Left kidney (tissue), 2 donors: ENCODE results near the gene SPACDR. TPM values are rescaled to one million over a fixed set of nuclear protein-coding genes. Genes with fewer than 3 reads are reported as not detected.
"Not testable (repeated sequence)": the region's sequence is repeated elsewhere in the genome, so short reads cannot be mapped to it uniquely, and the experiment has no call there.

Experiments
- DNase-seq: peaks from one replicate; pipeline ENCODE4 v3.0.0-alpha.2; 2013
- polyA plus RNA-seq: library from polyadenylated mRNA; unstranded; fragments of 120-200 nt; gene quantifications from one replicate; pipeline ENCODE4 v1.2.1, GENCODE V29; 2013; ENCODE audit not compliant: insufficient read length

SPACDR gene
- polyA plus RNA-seq, 1 donor = 1.2 TPM

DNA sequence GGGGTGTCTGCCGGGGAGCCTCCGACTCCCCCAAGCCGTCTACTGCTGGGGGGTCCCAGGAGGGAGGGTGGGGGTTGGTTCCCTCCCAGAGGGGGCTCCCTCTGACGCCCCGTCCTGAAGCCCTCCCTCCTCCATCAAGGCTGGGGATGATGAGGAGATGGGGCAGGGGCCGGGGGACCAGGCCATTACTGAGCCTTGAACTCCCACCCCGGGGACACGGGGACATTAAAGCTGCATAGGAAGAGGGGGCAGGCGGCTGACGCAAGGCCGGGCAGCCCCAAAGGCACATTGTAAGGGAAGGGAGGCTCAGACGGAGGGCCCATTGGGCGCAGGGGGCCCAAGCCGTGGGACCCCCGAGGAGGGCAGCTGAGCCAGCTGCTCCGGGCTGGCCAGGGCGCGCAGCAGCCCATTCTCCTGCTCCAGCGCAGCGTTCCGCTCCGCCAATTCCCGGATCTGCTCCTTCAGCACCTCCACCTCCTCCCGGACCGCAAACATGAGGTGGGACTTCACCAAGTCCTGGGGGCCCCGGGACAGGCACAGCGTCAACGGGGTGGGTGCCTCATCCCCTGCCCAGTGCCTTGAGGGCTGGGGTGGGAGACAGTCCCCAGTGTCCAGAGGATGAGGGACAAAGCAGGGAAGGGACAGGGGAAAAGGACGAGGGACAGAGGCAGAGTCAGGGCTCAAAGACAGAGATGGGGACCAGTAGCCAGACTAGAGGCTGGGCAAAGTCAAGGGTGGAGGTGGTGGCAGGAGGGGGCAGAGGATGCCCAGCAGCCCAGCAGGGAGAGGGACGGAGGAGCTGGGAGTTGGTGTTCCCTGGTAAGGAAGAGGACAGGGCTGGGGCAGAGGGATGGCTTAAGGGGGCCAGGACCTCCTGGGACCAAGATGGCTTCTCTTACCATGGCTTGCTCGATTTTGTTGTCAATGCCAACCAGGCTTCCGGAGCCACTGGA is 2.9 kb upstream of the SPACDR start:
- no peak for DNase-seq

DNA sequence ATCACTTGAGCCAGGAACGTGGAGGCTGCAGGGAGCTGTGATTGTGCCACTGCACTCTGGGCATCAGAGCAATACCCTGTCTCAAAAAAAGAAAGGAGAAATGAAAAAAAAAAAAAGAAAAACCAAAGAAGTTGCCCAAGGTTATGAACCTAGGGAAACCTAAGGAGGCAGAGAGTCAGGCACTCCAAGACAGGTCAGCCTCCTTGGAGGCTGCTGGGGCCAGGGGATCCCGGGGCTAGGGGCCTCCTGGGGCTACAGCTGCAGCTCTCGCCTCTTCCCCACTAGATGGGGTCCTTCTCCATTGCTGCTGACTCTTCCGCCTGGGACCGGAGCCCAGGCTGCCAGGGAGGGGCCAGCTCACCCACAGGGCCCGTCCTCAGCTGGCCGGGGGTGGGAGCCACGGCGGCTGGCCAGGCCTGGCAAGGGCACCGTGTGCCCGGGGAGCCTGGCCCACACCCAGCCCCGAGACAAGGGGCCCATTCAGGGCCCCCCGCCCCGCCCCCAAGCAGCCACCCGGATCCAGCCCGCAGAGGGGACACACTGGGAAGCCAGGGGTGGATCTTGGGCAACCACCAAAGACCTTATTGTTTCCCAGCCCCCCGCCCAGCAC is 1.7 kb upstream of the SPACDR start:
- DNase-seq = peak; percentile 61

DNA sequence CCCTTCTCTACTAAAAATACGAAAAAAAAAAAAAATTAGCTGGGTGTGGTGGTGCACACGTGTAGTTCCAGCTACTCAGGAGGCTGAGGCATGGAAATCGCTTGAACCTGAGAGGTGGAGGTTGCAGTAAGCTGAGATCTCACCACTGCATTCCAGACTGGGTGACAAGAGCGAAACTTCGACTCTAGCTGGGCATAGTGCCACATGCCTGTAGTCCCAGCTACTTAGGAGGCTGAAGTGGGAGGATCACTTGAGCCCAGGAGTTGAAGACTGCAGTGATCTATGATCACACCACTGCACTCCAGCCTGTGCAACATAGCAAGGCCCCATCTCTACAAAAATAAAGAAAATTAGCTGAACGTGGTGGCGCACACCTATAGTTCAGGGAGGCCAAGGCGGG is 1.2 kb upstream of the SPACDR start:
- DNase-seq = no peak

GRCh38 chr7:100464791-100465190 is 731 bp upstream of the SPACDR start:
- no peak for DNase-seq

GRCh38 chr7:100457033-100457432 is 7.0 kb downstream of the SPACDR start:
- DNase-seq = no peak

DNA sequence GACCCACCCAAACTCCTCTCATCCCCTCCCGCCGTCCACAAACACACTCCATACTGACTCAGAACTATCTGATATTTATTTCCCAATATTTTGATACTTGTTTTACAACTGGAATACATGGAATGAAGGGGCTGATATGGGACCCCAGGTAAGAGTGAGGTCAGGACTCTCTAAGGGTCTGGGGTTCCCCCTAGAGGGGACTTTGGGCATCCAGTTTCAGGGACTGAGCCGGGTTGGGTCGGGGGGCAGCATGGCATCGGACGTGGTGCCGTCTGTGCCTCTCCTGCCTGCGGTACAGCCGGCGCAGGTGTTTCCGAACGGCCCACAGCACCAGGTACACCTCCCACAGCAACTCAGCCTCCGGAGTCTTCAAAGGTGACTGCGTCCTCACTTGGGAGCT is 7.5 kb downstream of the SPACDR start:
- DNase-seq = no peak

DNA sequence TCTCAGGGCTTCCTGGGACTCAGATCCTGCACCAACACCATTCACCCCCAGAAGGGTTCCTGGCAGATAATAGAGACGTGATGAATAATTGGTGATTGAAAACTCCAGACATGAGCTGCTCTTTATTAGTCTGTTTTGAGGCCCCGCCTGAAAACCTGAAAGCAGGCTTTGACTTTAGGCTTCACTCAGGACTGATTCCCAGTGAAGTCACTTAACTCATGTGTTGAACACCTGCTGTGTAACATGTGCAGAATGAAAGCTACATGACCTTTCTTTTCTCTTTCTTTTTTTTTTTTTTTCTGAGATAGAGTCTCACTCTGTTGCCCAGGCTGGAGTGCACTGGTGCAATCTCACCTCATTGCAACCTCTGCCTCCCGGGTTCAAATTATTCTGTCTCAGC is 8.9 kb downstream of the SPACDR start:
- no peak for DNase-seq

GRCh38 chr7:100453854-100454253 is 10.2 kb downstream of the SPACDR start:
- not testable (repeated sequence) for DNase-seq

DNA sequence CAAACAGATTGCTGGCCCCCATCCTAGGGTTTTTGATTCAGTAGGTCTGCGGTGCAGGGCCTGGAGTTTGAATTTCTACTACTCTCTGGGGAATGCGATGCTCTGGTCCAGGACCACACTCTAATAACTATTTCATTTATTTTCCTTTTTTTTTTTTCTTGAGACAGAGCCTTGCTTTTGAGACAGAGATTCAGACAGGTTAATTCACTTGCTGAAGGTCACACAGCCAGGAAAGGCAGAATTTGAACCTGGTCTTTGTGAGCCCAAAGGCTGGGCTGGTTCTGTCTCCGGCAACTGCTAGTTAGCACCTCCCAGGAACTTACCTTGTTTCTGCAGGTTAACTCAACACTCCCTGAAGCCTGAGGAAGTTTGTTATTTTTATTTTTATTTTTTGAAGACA is 11.5 kb downstream of the SPACDR start:
- DNase-seq = no peak

GRCh38 chr7:100449190-100449795 is 14.8 kb downstream of the SPACDR start:
- DNase-seq = no peak

DNA sequence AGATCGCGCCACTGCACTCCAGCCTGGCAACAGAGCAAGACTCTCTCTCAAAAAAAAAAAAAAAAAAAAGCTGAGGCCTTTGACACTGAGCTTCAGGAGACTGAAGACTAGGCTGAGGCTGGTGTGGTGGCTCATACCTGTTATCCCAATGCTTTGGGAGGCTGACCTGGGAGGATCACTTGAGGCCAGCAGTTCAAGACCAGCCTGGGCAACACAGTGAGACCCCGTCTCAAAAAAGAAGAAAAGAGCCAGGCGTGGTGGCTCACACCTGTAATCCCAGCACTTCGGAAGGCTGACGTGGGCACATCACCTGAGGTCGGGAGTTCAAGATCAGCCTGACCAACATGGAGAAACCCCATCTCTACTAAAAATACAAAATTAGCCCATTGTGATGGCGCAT is 16.7 kb downstream of the SPACDR start:
- not testable (repeated sequence) for DNase-seq

GRCh38 chr7:100446040-100446439 is 18.0 kb downstream of the SPACDR start:
- no peak for DNase-seq

DNA sequence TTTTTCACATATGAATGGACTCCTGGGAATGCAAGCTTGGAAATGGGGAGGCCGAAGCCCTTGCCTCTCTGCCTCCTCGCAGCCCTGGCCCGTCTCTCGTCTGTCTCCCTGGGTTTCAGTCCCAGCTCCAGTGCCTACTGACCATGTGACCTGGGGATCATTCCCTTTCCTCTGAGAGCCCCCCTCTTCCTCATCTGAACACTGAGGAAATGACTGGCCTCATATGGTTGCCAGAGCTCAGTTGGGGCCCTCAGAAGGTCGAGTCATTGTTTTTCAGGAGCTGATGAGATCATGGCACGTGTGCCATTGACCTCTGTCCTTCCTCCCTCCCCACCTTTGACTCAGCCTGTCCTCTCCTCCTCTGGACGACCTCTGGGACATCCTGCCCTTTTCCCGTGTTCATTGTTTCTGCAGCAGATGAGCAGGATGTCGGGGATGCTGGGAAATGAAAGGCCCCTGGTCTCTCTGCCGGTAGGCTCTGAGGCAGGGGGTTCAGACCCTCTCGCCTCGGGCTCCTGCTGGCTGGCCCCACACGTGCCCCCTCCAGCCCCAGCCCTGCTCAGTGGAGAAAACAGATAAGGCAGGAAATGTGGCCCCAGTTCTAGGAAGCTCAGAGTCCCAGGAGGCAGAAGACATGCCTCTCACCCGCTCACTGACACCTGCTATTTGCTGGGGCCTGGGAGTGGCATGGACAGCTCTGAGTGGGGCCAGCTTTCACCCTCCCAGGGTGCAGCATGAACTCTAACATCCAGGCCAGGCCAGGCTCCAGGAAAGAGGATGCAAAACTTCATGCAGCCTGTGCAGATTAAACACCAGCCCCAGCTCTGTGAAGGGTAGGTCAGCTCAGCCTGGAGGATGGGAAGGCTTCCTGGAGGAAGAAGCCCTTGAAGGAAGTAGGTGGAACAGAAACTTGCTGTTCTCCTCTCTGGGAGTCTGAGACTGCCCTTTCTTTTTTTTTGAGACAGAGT is 19.5 kb downstream of the SPACDR start:
- no peak for DNase-seq

DNA sequence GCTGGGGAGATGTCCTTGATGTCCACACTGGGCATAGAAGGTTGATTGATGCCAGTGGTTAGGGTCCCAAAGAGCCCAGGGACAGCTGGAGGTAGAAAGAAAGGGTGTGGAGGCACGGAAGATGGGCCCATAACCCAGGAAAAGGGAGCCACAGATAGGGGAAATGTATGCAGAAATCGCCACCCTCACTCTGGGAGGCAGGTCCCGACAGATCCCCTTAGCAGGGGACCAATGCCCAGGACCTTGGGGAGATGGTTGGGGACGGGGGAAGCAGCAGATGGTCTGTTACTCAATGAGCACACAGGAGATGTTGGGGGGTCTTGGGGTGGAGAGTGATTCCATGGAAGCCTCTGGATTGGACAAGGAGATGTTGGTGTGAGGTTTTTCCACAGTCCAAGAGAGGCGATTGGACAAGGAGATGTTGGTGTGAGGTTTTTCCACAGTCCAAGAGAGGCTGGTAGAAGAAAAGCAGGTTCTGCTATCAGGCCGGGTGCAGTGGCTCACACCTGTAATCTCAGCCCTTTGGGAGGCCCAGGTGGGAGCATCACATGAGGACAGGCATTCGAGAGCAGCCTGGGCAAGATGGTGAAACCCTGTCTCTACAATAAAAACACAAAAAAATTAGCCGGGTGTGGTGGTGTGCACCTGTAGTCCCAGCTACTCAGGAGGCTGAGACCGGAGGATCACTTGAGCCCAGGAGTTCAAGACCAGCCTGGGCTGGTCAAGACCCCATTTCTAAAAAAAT is 20.8 kb downstream of the SPACDR start:
- no peak for DNase-seq

DNA sequence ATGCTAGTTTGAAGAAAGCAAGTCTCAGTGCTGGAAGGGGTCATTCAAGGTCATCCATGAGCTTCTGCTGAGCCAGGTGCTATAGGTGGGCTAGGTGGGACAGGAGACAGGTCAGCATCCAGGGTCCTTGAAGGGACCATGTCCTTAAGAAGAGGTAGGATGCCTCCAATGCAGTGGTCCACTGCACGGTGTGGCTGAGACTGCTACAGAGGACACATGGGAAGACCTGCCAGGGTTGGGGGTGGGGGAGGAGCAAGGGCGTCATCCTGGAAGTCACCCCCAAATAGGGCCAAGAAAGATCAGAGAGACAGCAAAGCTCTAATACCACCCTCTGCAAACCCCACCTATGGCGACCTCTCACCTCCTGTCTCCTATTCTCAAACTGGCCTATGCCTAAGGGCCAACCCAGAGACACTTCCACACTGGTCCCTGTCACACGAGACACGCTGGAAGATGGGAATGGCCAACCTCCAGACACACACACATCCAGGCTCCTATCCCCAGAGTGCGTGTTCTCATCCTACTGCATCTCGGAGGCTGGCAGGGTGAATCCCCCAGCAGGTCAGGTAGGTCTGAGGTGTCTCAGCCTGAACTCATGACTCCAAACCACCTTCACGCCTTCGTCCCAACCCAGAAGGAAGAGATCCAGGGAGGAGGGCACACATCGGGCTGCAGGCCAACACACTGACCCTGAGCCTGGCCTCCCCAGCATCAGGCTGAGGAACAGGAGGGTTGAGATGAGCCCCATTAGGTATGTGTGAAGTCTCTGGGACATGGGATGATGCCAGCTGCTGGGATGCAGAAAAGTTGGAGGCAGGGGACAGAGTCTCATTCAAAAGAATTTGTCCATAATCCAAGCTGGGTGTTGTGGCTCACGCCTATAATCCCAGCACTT is 22.2 kb downstream of the SPACDR start:
- DNase-seq = no peak

- DNase-seq = not testable (repeated sequence)
These were observed 24.8 kb downstream of the SPACDR start for GRCh38 chr7:100439244-100439643.

GRCh38 chr7:100438731-100439130 is 25.3 kb downstream of the SPACDR start:
- DNase-seq = not testable (repeated sequence)

DNA sequence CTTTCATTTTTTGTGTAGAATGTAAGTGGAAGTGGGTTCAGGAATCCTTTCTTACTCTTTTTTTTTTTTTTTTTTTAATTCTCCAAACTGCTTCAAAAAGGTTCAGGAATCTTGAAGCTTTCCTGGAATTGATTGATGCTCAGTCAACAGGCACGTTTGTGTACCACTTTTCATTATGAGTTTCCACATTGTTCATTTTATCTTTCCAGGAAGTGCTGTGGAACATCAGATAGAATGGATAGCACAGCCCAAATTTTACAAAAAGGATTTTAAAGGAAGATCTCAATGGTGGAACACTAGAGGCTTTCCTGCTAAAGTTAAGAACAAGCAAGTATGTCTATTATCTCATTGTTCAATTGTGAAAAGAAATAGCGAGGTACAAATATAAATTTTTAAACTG is 25.9 kb downstream of the SPACDR start:
- DNase-seq = no peak

DNA sequence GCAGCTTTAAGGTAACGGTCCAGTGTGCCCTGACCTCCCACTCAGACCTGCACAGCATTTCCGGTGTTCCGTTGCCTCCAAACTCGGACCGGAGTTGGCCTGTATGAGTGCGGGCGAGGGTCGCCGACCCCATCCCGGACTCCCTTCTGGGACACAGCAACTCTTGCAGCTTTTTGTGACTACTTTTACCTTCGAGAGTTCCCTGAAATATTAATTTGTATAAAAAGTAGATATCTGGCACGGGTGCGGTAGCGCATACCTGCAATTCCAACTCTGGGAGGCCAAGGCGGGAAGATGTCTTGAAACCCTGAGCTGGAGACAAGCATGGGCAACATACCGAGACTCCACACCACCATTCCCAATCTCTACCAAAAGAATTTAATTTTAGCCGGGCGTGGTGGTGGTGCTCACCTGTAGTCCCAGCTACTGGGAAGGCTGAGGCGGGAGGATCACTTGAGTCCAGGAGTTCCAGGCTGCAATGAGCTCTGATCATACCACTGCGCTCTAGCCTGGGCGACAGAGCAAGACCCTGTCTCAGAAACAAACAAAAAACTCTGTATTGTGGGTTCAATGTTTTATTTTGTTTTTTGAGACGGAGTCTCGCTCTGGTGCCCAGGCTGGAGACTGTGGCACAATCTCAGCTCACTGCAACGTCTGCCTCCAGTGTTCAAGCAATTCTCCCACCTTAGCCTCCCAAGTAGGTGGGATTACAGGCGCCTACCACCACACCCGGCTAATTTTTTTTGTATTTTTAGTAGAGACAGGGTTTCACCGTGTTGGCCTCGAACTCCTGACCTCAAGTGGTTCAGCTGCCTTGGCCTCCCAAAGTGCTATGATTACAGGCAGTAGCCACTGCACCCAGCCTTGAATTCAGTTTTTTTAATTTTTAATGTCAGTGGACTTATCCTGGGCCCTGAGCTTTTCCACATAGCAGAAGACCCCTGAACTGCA is 26.6 kb downstream of the SPACDR start:
- no peak for DNase-seq
